Transverse colon (tissue), 4 donors: ENCODE measurements around the gene DNAH3. TPM values are rescaled to one million over a fixed set of nuclear protein-coding genes. Genes with fewer than 3 reads are reported as not detected.
"Not testable (repeated sequence)": the region's sequence is repeated elsewhere in the genome, so short reads cannot be mapped to it uniquely, and the experiment has no call there.

Experiments used
- DNase-seq: peaks from one replicate; pipeline ENCODE4 v3.0.0-alpha.2; 2019
- H3K27ac ChIP-seq, 4 donors: fragments of 200-600 bp; sonication (generic); 2 replicates each; pipeline ENCODE4 v1.5.1; 2016 to 2018; ENCODE audit warnings: inconsistent platforms in 4 of 4
- H3K27me3 ChIP-seq: fragments of 200-600 bp; sonication (generic); 2 replicates; pipeline ENCODE4 v1.5.1; 2017; ENCODE audit warnings: inconsistent platforms
- H3K36me3 ChIP-seq, 4 donors: fragments of 200-600 bp; sonication (generic); 2 replicates each; pipeline ENCODE4 v1.5.1; 2017 to 2019; ENCODE audit warnings: inconsistent platforms in 4 of 4
- H3K4me1 ChIP-seq, 4 donors: fragments of 200-600 bp; sonication (generic); 2 replicates each; pipeline ENCODE4 v1.5.1; 2017 to 2020; ENCODE audit warnings: inconsistent platforms in 4 of 4
- H3K4me3 ChIP-seq, 4 donors: fragments of 200-600 bp; sonication (generic); 1 replicate in 1 of 4; 2 replicates in 3 of 4; pipeline versions ENCODE4 v1.5.1 to v1.6.1; 2017 to 2019; ENCODE audit warnings: inconsistent platforms in 4 of 4
- H3K9me3 ChIP-seq, 2 donors: fragments of 200-600 bp; sonication (generic); 2 replicates each; pipeline ENCODE4 v1.5.1; 2017 to 2019; ENCODE audit warnings: inconsistent platforms in 2 of 2
- CTCF ChIP-seq, 5 experiments: fragments of 200-600 bp in 3 of 5; fragments of 450-650 bp in 2 of 5; sonication (generic) in 3 of 5; IDR thresholded peaks; 1 replicate in 2 of 5; 2 replicates in 3 of 5; pipeline ENCODE4 v1.5.1; 2016 to 2017; ENCODE audit warnings: antibody characterized with exemption in 5 of 5, inconsistent platforms in 3 of 5, mild to moderate bottlenecking in 2 of 5, moderate library complexity in 1 of 5
- EP300 ChIP-seq: sonication (generic); formaldehyde crosslinking; IDR thresholded peaks from one replicate; pipeline ENCODE4 v1.6.1; 2017; ENCODE audit warnings: antibody characterized with exemption, low read depth
- POLR2A ChIP-seq: fragments of 450-650 bp; IDR thresholded peaks from one replicate; pipeline ENCODE4 v1.6.1; 2016; ENCODE audit warnings: antibody characterized with exemption, mild to moderate bottlenecking, moderate library complexity
- POLR2AphosphoS5 ChIP-seq, 3 donors: sonication (generic); formaldehyde crosslinking; IDR thresholded peaks; one replicate each; pipeline ENCODE4 v1.6.1; 2016; ENCODE audit warnings: antibody characterized with exemption in 3 of 3
- WGBS, 2 donors: methylation state at CpG; one replicate each; pipeline ENCODE4 v1.1.5; 2018; ENCODE audit warnings: low coverage in 1 of 2; 5-methylcytosine and 5-hydroxymethylcytosine counted together
- in situ Hi-C, 4 donors: fragments of 200-750 bp; cut with MboI; loops; one replicate each; pipeline versions ENCODE4 v1.15.0 to v1.15.1; 2017; ENCODE audit warnings: low sequenced_read_pairs in 3 of 4, low pct_ligation_motif_present in 1 of 4, low pct_unique_long_range_greater_than_20kb in 1 of 4
- intact Hi-C: fragments of 100-400 bp; cut with DNase I; formaldehyde crosslinking; loops from one replicate; pipeline ENCODE4 v1.15.1; 2023; ENCODE audit warnings: low total_unique reads
- total RNA-seq, 4 donors: library from RNA; depleted of rRNA; stranded (reverse); fragments of >200 nt; gene quantifications; one replicate each; pipeline ENCODE4 v1.1.0, GENCODE V29; 2016

Gene DNAH3
- total RNA-seq, 4 donors from 2014 or later: 1.1 to 28.7 (median 5.5) TPM

- intact Hi-C loops (no loop called here), in situ Hi-C loops (loop anchor here in 2 of 4 donors (25.0 kb wide), 2 partner anchors 112 to 1137 kb away; partner anchors contain the start of gene CRYM (in 1 of the 2))
- no peak overlapping the region for H3K27ac ChIP-seq
- no peaks in the 10 kb centered on the region for H3K9me3 ChIP-seq
- H3K4me1 ChIP-seq: no peaks in the 10 kb centered on the region
- no peak overlapping the region for H3K4me3 ChIP-seq
- peaks cover 0 to 60% (median 19%) of the 10 kb centered on the region in 4 donors for H3K36me3 ChIP-seq
- DNase-seq: no peak
- TF ChIP-seq EP300 (no peak), POLR2A (no peak), POLR2AphosphoS5 (IDR thresholded peaks at IDR 0.05) (no peak), CTCF (IDR thresholded peaks at IDR 0.05) (no peak)
- 60 to 77% methylated on average over 1 of the region's 1 CpG for WGBS, 2 donors
- no peaks in the 10 kb centered on the region for H3K27me3 ChIP-seq
These were observed 24.8 kb upstream of the DNAH3 start for GRCh38 chr16:21175397-21175796.

GRCh38 chr16:21172650-21173049 lies 22.0 kb upstream of the DNAH3 start:
- DNase-seq: no peak
- no peaks in the 10 kb centered on the region for H3K9me3 ChIP-seq
- in situ Hi-C loops: no loop called here
- TF ChIP-seq EP300: no peak
- no peak for TF ChIP-seq CTCF (IDR thresholded peaks at IDR 0.05)
- TF ChIP-seq POLR2AphosphoS5 (IDR thresholded peaks at IDR 0.05): no peak
- TF ChIP-seq POLR2A: no peak
- no peaks in the 10 kb centered on the region for H3K4me1 ChIP-seq
- peaks cover 0 to 41% (median 10%) of the 10 kb centered on the region in 4 donors for H3K36me3 ChIP-seq
- H3K27me3 ChIP-seq: no peaks in the 10 kb centered on the region
- intact Hi-C loops: no loop called here
- H3K4me3 ChIP-seq: no peak overlapping the region
- H3K27ac ChIP-seq: no peak overlapping the region
- 80 to 95% methylated on average over 3 of the region's 3 CpGs for whole genome bisulfite sequencing, 2 donors

- H3K4me1 ChIP-seq, in situ Hi-C loops: not testable (repeated sequence)
These were observed 19.5 kb upstream of the DNAH3 start for GRCh38 chr16:21170116-21170515.

GRCh38 chr16:21169249-21169981 lies 18.8 kb upstream of the DNAH3 start:
- in situ Hi-C loops (no loop called here), intact Hi-C loops (no loop called here)
- H3K27me3 ChIP-seq: no peaks in the 10 kb centered on the region
- H3K9me3 ChIP-seq: no peaks in the 10 kb centered on the region
- 80 to 99% methylated on average over 2 to 5 of the region's 5 CpGs for WGBS, 2 donors
- TF ChIP-seq EP300: no peak
- no peak for TF ChIP-seq POLR2AphosphoS5 (IDR thresholded peaks at IDR 0.05)
- TF ChIP-seq CTCF (IDR thresholded peaks at IDR 0.05): no peak
- no peak for TF ChIP-seq POLR2A
- H3K4me1 ChIP-seq: no peaks in the 10 kb centered on the region
- H3K27ac ChIP-seq: no peak overlapping the region
- no peak overlapping the region for H3K4me3 ChIP-seq
- H3K36me3 ChIP-seq: peaks cover 0 to 50% (median 11%) of the 10 kb centered on the region in 4 donors
- no peak for DNase-seq

More at GRCh38 chr16:21170116-21170515, 19.5 kb upstream of the DNAH3 start:
- DNase-seq, H3K9me3 ChIP-seq, intact Hi-C loops, H3K27ac ChIP-seq, H3K27me3 ChIP-seq, H3K4me3 ChIP-seq: not testable (repeated sequence)
- 79 to 96% methylated on average over 2 to 8 of the region's 8 CpGs for WGBS, 2 donors
- H3K36me3 ChIP-seq: peaks cover 0 to 50% (median 11%) of the 10 kb centered on the region in 4 donors
